B cell (primary cell): ENCODE data around the gene MOBP. TPM values are rescaled to one million over a fixed set of nuclear protein-coding genes. Genes with fewer than 3 reads are reported as not detected.

Source experiments
- ATAC-seq: fragments of 200-7000 bp; cut with Tn5 transposase; one replicate; pipeline ENCODE4 v1.10.0; 2021; ENCODE audit warnings: low read depth, mild to moderate bottlenecking, moderate number of reproducible peaks, moderate library complexity
- CTCF ChIA-PET: fragments of 350-600 bp; sonication (Branson Sonifier 250); formaldehyde crosslinking; loops from one replicate; lab custom pipeline; 2021; ENCODE audit warnings: antibody characterized with exemption, inconsistent platforms; lab: Charles Lee
- POLR2A ChIA-PET: fragments of 350-600 bp; sonication (Branson Sonifier 250); formaldehyde crosslinking; loops from one replicate; lab custom pipeline; 2021; ENCODE audit warnings: antibody characterized with exemption; lab: Charles Lee
- DNase-seq: peaks from one replicate; pipeline ENCODE4 v3.0.0; 2013
- H2AFZ ChIP-seq: 2 replicates; pipeline ENCODE4 v1.6.1; 2012; ENCODE audit warnings: mild to moderate bottlenecking, low read depth, low read length; ENCODE audit not compliant: insufficient read depth, poor library complexity, severe bottlenecking
- H3K27ac ChIP-seq, 2 donors: 1 replicate in 1 of 2; 2 replicates in 1 of 2; pipeline ENCODE4 v1.5.1; 2012 to 2013; ENCODE audit warnings: low read length in 2 of 2, mild to moderate bottlenecking in 2 of 2, moderate library complexity in 1 of 2
- H3K27me3 ChIP-seq, 4 experiments: fragments of 200-600 bp in 1 of 4; sonication (generic) in 1 of 4; replicated peaks in 1 of 4; 1 replicate in 2 of 4; 2 replicates in 2 of 4; pipeline versions ENCODE4 v1.6.1 to v1.7.0; 2013 to 2016; ENCODE audit warnings: low read length in 3 of 4, mild to moderate bottlenecking in 2 of 4, mixed read lengths in 1 of 4, moderate library complexity in 1 of 4; ENCODE audit not compliant: insufficient read depth in 4 of 4, control insufficient read depth in 3 of 4; ENCODE audit errors: control extremely low read depth in 1 of 4
- H3K36me3 ChIP-seq, 2 experiments: replicated peaks in 1 of 2; 1 replicate in 1 of 2; 2 replicates in 1 of 2; pipeline versions ENCODE4 v1.6.1 to v1.7.1; 2013; ENCODE audit warnings: low read length in 1 of 2; ENCODE audit not compliant: insufficient read depth in 2 of 2, control insufficient read depth in 1 of 2; ENCODE audit errors: control extremely low read depth in 1 of 2, extremely low read depth in 1 of 2
- H3K4me1 ChIP-seq, 2 donors: fragments of 200-600 bp in 1 of 2; sonication (generic) in 1 of 2; 1 replicate in 1 of 2; 2 replicates in 1 of 2; pipeline versions ENCODE4 v1.5.1 to v1.6.1; 2013 to 2017; ENCODE audit warnings: low read length in 2 of 2; ENCODE audit not compliant: control insufficient read depth in 2 of 2, insufficient read depth in 2 of 2
- H3K4me2 ChIP-seq: replicated peaks from 2 replicates; pipeline ENCODE3; 2012; ENCODE audit warnings: mild to moderate bottlenecking, low read depth, low read length; ENCODE audit not compliant: poor library complexity, severe bottlenecking
- H3K4me3 ChIP-seq, 5 experiments: fragments of 200-600 bp in 1 of 5; sonication (generic) in 1 of 5; 1 replicate in 3 of 5; 2 replicates in 2 of 5; pipeline versions ENCODE4 v1.5.1 to v1.7.0; 2011 to 2016; ENCODE audit warnings: low read length in 4 of 5, mild to moderate bottlenecking in 4 of 5, low read depth in 2 of 5, control low read depth in 1 of 5, moderate library complexity in 1 of 5; ENCODE audit not compliant: insufficient read depth in 1 of 5; ENCODE audit errors: control extremely low read depth in 1 of 5, extremely low read depth in 1 of 5
- H3K79me2 ChIP-seq: fragments of 200-600 bp; sonication (generic); one replicate; pipeline ENCODE4 v1.6.0; 2016; ENCODE audit warnings: low read length; ENCODE audit not compliant: control insufficient read depth, insufficient read depth
- H3K9ac ChIP-seq: fragments of 200-600 bp; sonication (generic); 2 replicates; pipeline ENCODE4 v1.6.1; 2017; ENCODE audit warnings: mild to moderate bottlenecking, low read length, moderate library complexity
- H3K9me3 ChIP-seq, 3 donors: one replicate each; pipeline versions ENCODE4 v1.6.1 to v1.7.1; 2013; ENCODE audit warnings: low read length in 2 of 3; ENCODE audit not compliant: control insufficient read depth in 2 of 3, insufficient read depth in 1 of 3; ENCODE audit errors: control extremely low read depth in 1 of 3
- H4K20me1 ChIP-seq: 2 replicates; pipeline ENCODE4 v1.6.0; 2012; ENCODE audit warnings: mild to moderate bottlenecking, low read length; ENCODE audit not compliant: insufficient read depth, control insufficient read depth, poor library complexity, severe bottlenecking
- H3K27ac Mint-ChIP-seq: one replicate; pipeline ENCODE4 v1.8.0; 2021; ENCODE audit warnings: mixed read lengths
- H3K27me3 Mint-ChIP-seq: one replicate; pipeline ENCODE4 v1.8.0; 2021; ENCODE audit warnings: mixed read lengths
- H3K4me1 Mint-ChIP-seq: one replicate; pipeline ENCODE4 v1.8.0; 2021; ENCODE audit warnings: mixed read lengths
- H3K4me3 Mint-ChIP-seq: one replicate; pipeline ENCODE4 v1.8.0; 2021; ENCODE audit warnings: mixed read lengths
- H3K9me3 Mint-ChIP-seq: one replicate; pipeline ENCODE4 v1.8.0; 2022; ENCODE audit warnings: mixed read lengths; ENCODE audit not compliant: insufficient read depth
- CTCF ChIP-seq: fragments of 200-600 bp; IDR thresholded peaks from one replicate; pipeline ENCODE4 v1.8.0; 2022; ENCODE audit warnings: antibody characterized with exemption, mild to moderate bottlenecking
- EZH2 ChIP-seq: IDR thresholded peaks from 2 replicates; pipeline ENCODE4 v1.6.1; 2012; ENCODE audit warnings: borderline replicate concordance, low read depth, mild to moderate bottlenecking, moderate library complexity, low read length; ENCODE audit not compliant: insufficient read depth, poor library complexity, severe bottlenecking
- WGBS: methylation state at CpG from one replicate; pipeline ENCODE4 v1.1.5; 2013; ENCODE audit warnings: missing lambda C conversion rate; ENCODE audit not compliant: insufficient coverage; 5-methylcytosine and 5-hydroxymethylcytosine counted together
- intact Hi-C: fragments of 100-400 bp; cut with micrococcal nuclease; formaldehyde crosslinking; loops from one replicate; pipeline ENCODE4 v1.10.0; 2022
- polyA plus RNA-seq: library from polyadenylated mRNA; depleted of rRNA; stranded (reverse); fragments of >200 nt; gene quantifications from 2 replicates; pipeline ENCODE4 v1.2.3, GENCODE V29; 2012
- total RNA-seq, 2 donors: library from RNA; stranded (reverse); fragments of 120-200 nt in 1 of 2; gene quantifications; 1 replicate in 1 of 2; 2 replicates in 1 of 2; pipeline versions ENCODE4 v1.2.3 to v1.2.4, GENCODE V29; 2013 to 2022

MOBP gene
- total and polyA plus RNA-seq, 2 donors (not counting 1 experiment from before 2014, with no cell fraction given) = 0.04 TPM; not detected in 1

- no peak for ATAC-seq
- peaks cover 39% of the 10 kb centered on the region for H3K27me3 Mint-ChIP-seq
- H3K27ac Mint-ChIP-seq = no peak overlapping the region
- 93% methylated on average over 3 of the region's 3 CpGs for WGBS
- H3K27me3 ChIP-seq = no peaks in the 10 kb centered on the region
- H3K4me1 Mint-ChIP-seq = no peaks in the 10 kb centered on the region
- no peak for TF ChIP-seq CTCF
- no peak for TF ChIP-seq EZH2
- H3K9me3 ChIP-seq = peaks cover 0 to 3% (median 0%) of the 10 kb centered on the region in 3 donors
- no peaks in the 10 kb centered on the region for H3K9me3 Mint-ChIP-seq
- DNase-seq = no peak
- no peak overlapping the region for H3K9ac ChIP-seq
- intact Hi-C loops = no loop called here
- H3K79me2 ChIP-seq = no peaks in the 10 kb centered on the region
- ChIA-PET POLR2A (no interaction called here), CTCF (no interaction called here)
- H3K4me3 ChIP-seq = no peak overlapping the region
- H2AFZ ChIP-seq = no peak overlapping the region
- no peak overlapping the region for H3K27ac ChIP-seq
- no peak overlapping the region for H3K4me3 Mint-ChIP-seq
- H4K20me1 ChIP-seq = no peaks in the 10 kb centered on the region
- H3K4me2 ChIP-seq = no peak overlapping the region
- no peaks in the 10 kb centered on the region for H3K4me1 ChIP-seq
- H3K36me3 ChIP-seq = no peaks in the 10 kb centered on the region
These were observed 64.2 kb downstream of the MOBP start for GRCh38 chr3:39531665-39532064.

- Histone ChIP-seq H2AFZ (no peak overlapping the region), H3K9ac (no peak overlapping the region), H4K20me1 (no peaks in the 10 kb centered on the region), H3K79me2 (no peaks in the 10 kb centered on the region), H3K4me1 (no peaks in the 10 kb centered on the region), H3K27ac (no peak overlapping the region), H3K9me3 (no peaks in the 10 kb centered on the region), H3K36me3 (no peaks in the 10 kb centered on the region), H3K4me3 (no peak overlapping the region), H3K27me3 (peaks cover 0 to 1% (median 0%) of the 10 kb centered on the region in 4 experiments), H3K4me2 (no peak overlapping the region)
- no CpG with 5 or more reads among the region's 1 CpG for WGBS
- DNase-seq (no peak), ATAC-seq (no peak)
- H3K9me3 Mint-ChIP-seq = no peaks in the 10 kb centered on the region
- ChIA-PET CTCF (no interaction called here), POLR2A (no interaction called here)
- no peaks in the 10 kb centered on the region for H3K4me1 Mint-ChIP-seq
- intact Hi-C loops = no loop called here
- peaks cover 37% of the 10 kb centered on the region for H3K27me3 Mint-ChIP-seq
- no peak overlapping the region for H3K27ac Mint-ChIP-seq
- no peak overlapping the region for H3K4me3 Mint-ChIP-seq
- no peak for TF ChIP-seq EZH2
- no peak for TF ChIP-seq CTCF
These were observed 65.3 kb downstream of the MOBP start for GRCh38 chr3:39532777-39533176.
